Thyroid gland (tissue), 4 donors: ENCODE measurements around the gene ACP6.

Experiments
- POLR2A ChIP-seq, 2 donors: fragments of 450-650 bp; IDR thresholded peaks; one replicate each; pipeline ENCODE4 v1.6.1; 2017; ENCODE audit warnings: antibody characterized with exemption in 2 of 2, mild to moderate bottlenecking in 2 of 2, moderate library complexity in 1 of 2
- TF ChIP-seq, protein P1 (sequence below), 6 experiments: fragments of 200-600 bp in 3 of 6; fragments of 450-650 bp in 3 of 6; sonication (generic) in 3 of 6; IDR thresholded peaks; one replicate each; pipeline ENCODE4 v1.5.1; 2016 to 2019; ENCODE audit warnings: antibody characterized with exemption in 6 of 6, mild to moderate bottlenecking in 2 of 6, inconsistent platforms in 1 of 6, moderate library complexity in 1 of 6

- TF ChIP-seq, protein P1, sequence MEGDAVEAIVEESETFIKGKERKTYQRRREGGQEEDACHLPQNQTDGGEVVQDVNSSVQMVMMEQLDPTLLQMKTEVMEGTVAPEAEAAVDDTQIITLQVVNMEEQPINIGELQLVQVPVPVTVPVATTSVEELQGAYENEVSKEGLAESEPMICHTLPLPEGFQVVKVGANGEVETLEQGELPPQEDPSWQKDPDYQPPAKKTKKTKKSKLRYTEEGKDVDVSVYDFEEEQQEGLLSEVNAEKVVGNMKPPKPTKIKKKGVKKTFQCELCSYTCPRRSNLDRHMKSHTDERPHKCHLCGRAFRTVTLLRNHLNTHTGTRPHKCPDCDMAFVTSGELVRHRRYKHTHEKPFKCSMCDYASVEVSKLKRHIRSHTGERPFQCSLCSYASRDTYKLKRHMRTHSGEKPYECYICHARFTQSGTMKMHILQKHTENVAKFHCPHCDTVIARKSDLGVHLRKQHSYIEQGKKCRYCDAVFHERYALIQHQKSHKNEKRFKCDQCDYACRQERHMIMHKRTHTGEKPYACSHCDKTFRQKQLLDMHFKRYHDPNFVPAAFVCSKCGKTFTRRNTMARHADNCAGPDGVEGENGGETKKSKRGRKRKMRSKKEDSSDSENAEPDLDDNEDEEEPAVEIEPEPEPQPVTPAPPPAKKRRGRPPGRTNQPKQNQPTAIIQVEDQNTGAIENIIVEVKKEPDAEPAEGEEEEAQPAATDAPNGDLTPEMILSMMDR (IDR thresholded peaks at IDR 0.05): no peak
- TF ChIP-seq POLR2A (IDR thresholded peaks at IDR 0.05): no peak
Observed at GRCh38 chr1:147719029-147719698, 48.8 kb upstream of the ACP6 start.
